ENCODE measurements around the gene RUSC2.

GRCh38 chr9:35506359-35506758, 16.4 kb downstream of the RUSC2 start:
- TF ChIP-seq CTCF (tag by site-specific recombination; IDR thresholded peaks at IDR 0.05) (no peak), ZNF335 (tag by site-specific recombination; conservative IDR thresholded peaks at IDR 0.05) (no peak), ZNF48 (tag by site-specific recombination; IDR thresholded peaks at IDR 0.05) (no peak), KLF16 (tag by site-specific recombination; IDR thresholded peaks at IDR 0.05) (no peak), BCL11B (tag by site-specific recombination; IDR thresholded peaks at IDR 0.05; ENCODE audit: low read depth) (no peak), SP2 (tag by site-specific recombination; IDR thresholded peaks at IDR 0.05) (no peak), ZBTB7A (tag by site-specific recombination; IDR thresholded peaks at IDR 0.05; ENCODE audit: low read depth) (no peak), ZNF433 (tag by site-specific recombination; IDR thresholded peaks at IDR 0.05; ENCODE audit: low read depth) (no peak), ZNF23 (tag by site-specific recombination; IDR thresholded peaks at IDR 0.05; ENCODE audit: borderline replicate concordance) (no peak), PRDM10 (tag by site-specific recombination; IDR thresholded peaks at IDR 0.05) (no peak), IKZF3 (tag by site-specific recombination; IDR thresholded peaks at IDR 0.05) (no peak), ZNF221 (tag by site-specific recombination; IDR thresholded peaks at IDR 0.05; ENCODE audit: borderline replicate concordance) (no peak)
